Measurements from ENCODE around the gene MAN1C1.
"Not testable (repeated sequence)": the region's sequence is repeated elsewhere in the genome, so short reads cannot be mapped to it uniquely, and the experiment has no call there.

MAN1C1 gene

GRCh38 chr1:25724201-25724600, 107.6 kb downstream of the MAN1C1 start:
- Histone ChIP-seq H3K27ac (peak overlapping the region in 1 of 21 experiments; percentile 4), H3K4me3 (no peak overlapping the region)

- Histone ChIP-seq H3K4me3 (no peak overlapping the region), H3K27ac (peak overlapping the region in 1 of 21 experiments; percentile 4)
Observed at GRCh38 chr1:25724966-25725365, 108.4 kb downstream of the MAN1C1 start.

GRCh38 chr1:25725482-25725881, 108.9 kb downstream of the MAN1C1 start:
- Histone ChIP-seq H3K27ac (no peak overlapping the region), H3K4me3 (no peak overlapping the region)

GRCh38 chr1:25727088-25727487, 110.5 kb downstream of the MAN1C1 start:
- no peak overlapping the region for H3K4me3 ChIP-seq
- H3K27ac ChIP-seq, result peak overlapping the region in 2 of 21 experiments; percentile 41 to 43

- Histone ChIP-seq H3K27ac (peak overlapping the region in 3 of 21 experiments; percentile 41 to 44 (median 43)), H3K4me3 (no peak overlapping the region)
Observed at GRCh38 chr1:25727635-25728286, 111.2 kb downstream of the MAN1C1 start.

GRCh38 chr1:25728301-25728935, 111.8 kb downstream of the MAN1C1 start:
- Histone ChIP-seq H3K4me3 (no peak overlapping the region), H3K27ac (no peak overlapping the region)

- Histone ChIP-seq H3K4me3 (no peak overlapping the region), H3K27ac (no peak overlapping the region)
Observed at GRCh38 chr1:25729045-25729444, 112.5 kb downstream of the MAN1C1 start.

- H3K27ac ChIP-seq, result peak overlapping the region in 1 of 21 experiments; percentile 49
Observed at GRCh38 chr1:25729790-25730644, 113.4 kb downstream of the MAN1C1 start.

GRCh38 chr1:25731148-25731547, 114.6 kb downstream of the MAN1C1 start:
- no peak overlapping the region for H3K4me3 ChIP-seq
- H3K27ac ChIP-seq, result no peak overlapping the region

More at GRCh38 chr1:25729790-25730644, 113.4 kb downstream of the MAN1C1 start:
- H3K4me3 ChIP-seq, result no peak overlapping the region

- no peak overlapping the region for H3K4me3 ChIP-seq
- no peak overlapping the region for H3K27ac ChIP-seq
Observed at GRCh38 chr1:25731626-25732370, 115.2 kb downstream of the MAN1C1 start.

- no peak overlapping the region for H3K4me3 ChIP-seq
- no peak overlapping the region for H3K27ac ChIP-seq
Observed at GRCh38 chr1:25732821-25733220, 116.2 kb downstream of the MAN1C1 start.

- Histone ChIP-seq H3K4me3 (no peak overlapping the region), H3K27ac (no peak overlapping the region)
Observed at GRCh38 chr1:25733271-25733670, 116.7 kb downstream of the MAN1C1 start.

- not testable (repeated sequence) for H3K27ac ChIP-seq, H3K4me3 ChIP-seq
Observed at GRCh38 chr1:25734991-25735390, 118.4 kb downstream of the MAN1C1 start.

GRCh38 chr1:25735956-25736529, 119.5 kb downstream of the MAN1C1 start:
- no peak overlapping the region for H3K27ac ChIP-seq
- no peak overlapping the region for H3K4me3 ChIP-seq

GRCh38 chr1:25737130-25737529, 120.5 kb downstream of the MAN1C1 start:
- Histone ChIP-seq H3K27ac (peak overlapping the region in 1 of 21 experiments; percentile 11), H3K4me3 (no peak overlapping the region)

- Histone ChIP-seq H3K27ac (no peak overlapping the region), H3K4me3 (no peak overlapping the region)
Observed at GRCh38 chr1:25738499-25738898, 121.9 kb downstream of the MAN1C1 start.

GRCh38 chr1:25739341-25739740, 122.8 kb downstream of the MAN1C1 start:
- H3K27ac ChIP-seq, result no peak overlapping the region
- no peak overlapping the region for H3K4me3 ChIP-seq

GRCh38 chr1:25740071-25740470, 123.5 kb downstream of the MAN1C1 start:
- Histone ChIP-seq H3K27ac (no peak overlapping the region), H3K4me3 (no peak overlapping the region)

GRCh38 chr1:25742316-25742715, 125.7 kb downstream of the MAN1C1 start:
- Histone ChIP-seq H3K27ac (peak overlapping the region in 5 of 21 experiments; percentile 31 to 86 (median 73)), H3K4me3 (no peak overlapping the region)
